GM12878 (cell line): ENCODE results near the gene CPLANE2. TPM values are rescaled to one million over a fixed set of nuclear protein-coding genes. Genes with fewer than 3 reads are reported as not detected.

ENCODE experiments used
- ATAC-seq: fragments of 200-7000 bp; cut with Tn5 transposase; 3 replicates; pipeline ENCODE4 v1.9.1; 2020; ENCODE audit warnings: mild to moderate bottlenecking, moderate library complexity
- BruUV-seq: library from RNA; stranded (reverse); fragments of 400-500 nt; replicated peaks from 2 replicates; lab custom pipeline; 2021; lab: Mats Ljungman, UMichigan
- CTCF ChIA-PET: fragments of 300-600 bp; sonication (Branson Sonifier 250); formaldehyde crosslinking; extraction: SDS; loops from one replicate; lab custom pipeline; 2021; ENCODE audit warnings: inconsistent platforms; lab: Yijun Ruan, JAX
- POLR2A ChIA-PET: fragments of 350-600 bp; formaldehyde crosslinking; extraction: SDS; loops from one replicate; lab custom pipeline; 2021; ENCODE audit warnings: inconsistent platforms; lab: Charles Lee
- RAD21 ChIA-PET: fragments of 300-600 bp; sonication (Branson Sonifier 250); formaldehyde crosslinking; loops from one replicate; lab custom pipeline; 2023; ENCODE audit warnings: antibody characterized with exemption; ENCODE audit not compliant: unreplicated experiment; lab: Charles Lee
- SMC1A ChIA-PET: fragments of 300-600 bp; sonication (Branson Sonifier 250); formaldehyde crosslinking; loops from one replicate; lab custom pipeline; 2023; ENCODE audit not compliant: unreplicated experiment, uncharacterized antibody; lab: Charles Lee
- DNase-seq: peaks from one replicate; pipeline ENCODE4 v3.0.0-alpha.2; 2011; ENCODE audit warnings: low read depth, low spot score
- FAIRE-seq: peaks from 3 replicates; lab custom pipeline; 2011; peaks lifted over from hg19 to GRCh38; lab: Jason Lieb, UNC
- H2AFZ ChIP-seq: 2 replicates; pipeline ENCODE4 v1.6.0; 2011; ENCODE audit warnings: low read depth, low read length, control low read depth; ENCODE audit not compliant: control insufficient read depth
- H3K27ac ChIP-seq: 2 replicates; pipeline ENCODE4 v1.5.1; 2011; ENCODE audit warnings: control low read depth; ENCODE audit not compliant: control insufficient read depth, insufficient read depth
- H3K27me3 ChIP-seq, 2 experiments: replicated peaks in 1 of 2; 2 replicates each; pipeline versions ENCODE4 v1.6.0 to v1.6.1; 2011; ENCODE audit warnings: low read length in 1 of 2; ENCODE audit not compliant: control insufficient read depth in 2 of 2, insufficient read depth in 2 of 2
- H3K36me3 ChIP-seq, 2 experiments: 2 replicates each; pipeline ENCODE4 v1.5.1; 2011; ENCODE audit warnings: low read length in 1 of 2; ENCODE audit not compliant: control insufficient read depth in 2 of 2, insufficient read depth in 2 of 2
- H3K4me1 ChIP-seq: 2 replicates; pipeline ENCODE4 v1.6.1; 2011; ENCODE audit warnings: mild to moderate bottlenecking, low read length, moderate library complexity, mixed read lengths; ENCODE audit not compliant: control insufficient read depth, insufficient read depth
- H3K4me2 ChIP-seq: 2 replicates; pipeline ENCODE4 v1.6.0; 2011; ENCODE audit warnings: control low read depth; ENCODE audit not compliant: control insufficient read depth, insufficient read depth
- H3K4me3 ChIP-seq: fragments of 200-600 bp; sonication (generic); 2 replicates; pipeline ENCODE4 v1.5.1; 2016
- H3K79me2 ChIP-seq: 2 replicates; pipeline ENCODE4 v1.6.0; 2011; ENCODE audit warnings: low read length; ENCODE audit not compliant: control insufficient read depth, insufficient read depth
- H3K9ac ChIP-seq: 2 replicates; pipeline ENCODE4 v1.8.0; 2011; ENCODE audit warnings: low read length, control low read depth, mixed read lengths; ENCODE audit not compliant: control insufficient read depth, insufficient read depth
- H3K9me3 ChIP-seq: replicated peaks from 3 replicates; pipeline ENCODE4 v1.5.1; 2011; ENCODE audit warnings: mild to moderate bottlenecking, low read length; ENCODE audit not compliant: control insufficient read depth, insufficient read depth
- H4K20me1 ChIP-seq: 2 replicates; pipeline ENCODE4 v1.6.0; 2011; ENCODE audit not compliant: control insufficient read depth, insufficient read depth
- ASH2L ChIP-seq: fragments of 300-600, 200-600 bp; sonication (generic); IDR thresholded peaks from 2 replicates; pipeline ENCODE4 v1.6.1; 2017; ENCODE audit warnings: low read depth, mild to moderate bottlenecking, borderline replicate concordance
- CHD4 ChIP-seq: fragments of 200-600 bp; sonication (generic); IDR thresholded peaks from 2 replicates; pipeline ENCODE4 v1.6.1; 2016; ENCODE audit warnings: mild to moderate bottlenecking
- EGR1 ChIP-seq, 2 experiments: IDR thresholded peaks; 1 replicate in 1 of 2; 2 replicates in 1 of 2; pipeline ENCODE4 v1.6.1; 2011 to 2012; ENCODE audit warnings: low read depth in 2 of 2, low read length in 2 of 2, borderline replicate concordance in 1 of 2, mild to moderate bottlenecking in 1 of 2, moderate library complexity in 1 of 2
- FOXM1 ChIP-seq: IDR thresholded peaks from 2 replicates; pipeline ENCODE4 v1.6.1; 2012; ENCODE audit warnings: low read depth, mild to moderate bottlenecking, inconsistent platforms, low read length, moderate library complexity
- IRF4 ChIP-seq: IDR thresholded peaks from 2 replicates; pipeline ENCODE4 v1.6.1; 2011; ENCODE audit warnings: low read depth, low read length
- JUND ChIP-seq: IDR thresholded peaks from 2 replicates; pipeline ENCODE4 v1.6.1; 2012; ENCODE audit warnings: low read depth, mild to moderate bottlenecking, low read length, improper control_type of control experiment, moderate library complexity
- MYC ChIP-seq: IDR thresholded peaks from 2 replicates; pipeline ENCODE4 v1.6.1; 2011; ENCODE audit warnings: mild to moderate bottlenecking, low read length, moderate library complexity, inconsistent platforms; ENCODE audit not compliant: insufficient read depth, insufficient replicate concordance, insufficient read length, severe bottlenecking
- RB1 ChIP-seq: fragments of 450-650 bp; formaldehyde crosslinking; IDR thresholded peaks from 2 replicates; pipeline ENCODE4 v1.6.1; 2017; ENCODE audit warnings: mild to moderate bottlenecking, borderline replicate concordance
- SIX5 ChIP-seq: IDR thresholded peaks from 2 replicates; pipeline ENCODE4 v1.6.1; 2011; ENCODE audit warnings: mild to moderate bottlenecking, low read depth, low read length, moderate library complexity; ENCODE audit not compliant: severe bottlenecking
- SMC3 ChIP-seq: IDR thresholded peaks from 2 replicates; pipeline ENCODE4 v1.6.1; 2011; ENCODE audit warnings: low read length, improper control_type of control experiment, borderline replicate concordance
- SREBF2 ChIP-seq: IDR thresholded peaks from 2 replicates; pipeline ENCODE4 v1.6.1; 2012; ENCODE audit warnings: mild to moderate bottlenecking, low read length
- YY1 ChIP-seq: IDR thresholded peaks from 2 replicates; pipeline ENCODE4 v1.6.1; 2011; ENCODE audit warnings: low read depth, mild to moderate bottlenecking, low read length
- ZBED1 ChIP-seq: IDR thresholded peaks from 2 replicates; pipeline ENCODE4 v1.6.1; 2016; ENCODE audit warnings: borderline replicate concordance
- WGBS: methylation state at CpG from one replicate; pipeline ENCODE4 v1.1.6; 2016; ENCODE audit warnings: low lambda C conversion rate; ENCODE audit not compliant: insufficient replicate concordance, insufficient coverage; ENCODE audit errors: missing lambda C conversion rate; 5-methylcytosine and 5-hydroxymethylcytosine counted together
- in situ Hi-C: fragments of 300-500 bp; cut with MboI; formaldehyde crosslinking; loops from 9 replicates; pipeline ENCODE4 v1.14.3; 2018; ENCODE audit warnings: mixed read lengths
- intact Hi-C: fragments of 100-400 bp; cut with micrococcal nuclease; formaldehyde crosslinking; loops from one replicate; pipeline ENCODE4 v1.14.2; 2022; ENCODE audit not compliant: unreplicated experiment
- polyA plus RNA-seq, 11 experiments: library from polyadenylated mRNA; depleted of rRNA in 4 of 11; unstranded in 6 of 11; stranded (reverse) in 5 of 11; fragments of >200 nt; fragmentation: Nextera tagmentation in 4 of 11; fragmentation: Illumina TruSeq in 1 of 11; extraction: Ambion mirVana in 4 of 11; extraction: Trizol in 1 of 11; gene quantifications; 1 replicate in 1 of 11; 2 replicates in 10 of 11; pipeline versions ENCODE4 v1.2.1 to v1.2.3, GENCODE V29; 2011 to 2016; ENCODE audit warnings: inconsistent platforms in 2 of 11, missing spikeins in 2 of 11, low read depth in 1 of 11
- total RNA-seq, 4 experiments: library from RNA; depleted of rRNA in 3 of 4; stranded (reverse); fragments of >200 nt in 3 of 4; fragmentation: Illumina TruSeq in 1 of 4; extraction: Trizol in 1 of 4; gene quantifications; 2 replicates each; pipeline versions ENCODE4 v1.2.1 to v1.2.3, GENCODE V29; 2013 to 2021
- TF ChIP-seq, protein P1 (sequence below): fragments of 450-650 bp; IDR thresholded peaks from 2 replicates; pipeline ENCODE4 v1.6.1; 2016; ENCODE audit warnings: mild to moderate bottlenecking
- TF ChIP-seq, protein P2 (sequence below): fragments of 450-650 bp; IDR thresholded peaks from 2 replicates; pipeline ENCODE4 v1.6.1; 2014; ENCODE audit warnings: mild to moderate bottlenecking
- TF ChIP-seq, protein P3 (sequence below): IDR thresholded peaks from 2 replicates; pipeline ENCODE4 v1.6.1; 2011; ENCODE audit warnings: low read depth, mild to moderate bottlenecking, low read length, moderate library complexity, borderline replicate concordance; ENCODE audit errors: extremely low read depth
- TF ChIP-seq, protein P4 (sequence below): IDR thresholded peaks from 2 replicates; pipeline ENCODE4 v1.6.1; 2012; ENCODE audit warnings: low read length, inconsistent platforms
- TF ChIP-seq, protein P5 (sequence below): fragments of 450-650 bp; formaldehyde crosslinking; IDR thresholded peaks from 2 replicates; pipeline ENCODE4 v1.5.0; 2022; ENCODE audit warnings: mild to moderate bottlenecking, missing genetic modification characterization

Gene CPLANE2
- total and polyA plus RNA-seq, 10 of the 15 experiments (the other 5 are each of a cell fraction or from before 2014, with no cell fraction given) = 0.09 to 4.5 (median 2.3) TPM; not detected in 1

DNA sequence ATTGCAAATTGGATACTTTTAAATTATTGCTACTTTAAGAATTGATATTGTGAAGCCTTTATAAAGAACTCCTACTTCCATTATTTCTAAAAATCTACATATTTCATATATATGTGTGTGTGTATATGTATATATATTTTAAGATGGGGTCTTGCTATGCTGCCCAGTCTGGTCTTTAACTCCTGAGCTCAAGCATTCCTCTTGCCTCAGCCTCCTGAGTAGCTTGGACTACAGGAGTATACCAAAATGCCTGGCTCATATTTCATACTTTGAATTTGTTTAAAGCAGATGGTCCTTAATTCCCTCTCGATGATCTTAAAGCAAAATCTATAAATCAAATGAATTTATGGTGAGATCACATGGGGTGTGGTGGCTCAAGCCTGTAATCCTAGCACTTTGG lies 25.1 kb upstream of the CPLANE2 start:
- RAD21 ChIA-PET = no interaction called here
- in situ Hi-C loops (no loop called here), intact Hi-C loops (no loop called here)
- ATAC-seq (no peak), FAIRE-seq (no peak), DNase-seq (no peak)
- Histone ChIP-seq H3K9me3 (no peaks in the 10 kb centered on the region), H3K4me1 (no peaks in the 10 kb centered on the region), H4K20me1 (no peaks in the 10 kb centered on the region), H2AFZ (no peak overlapping the region), H3K4me2 (no peak overlapping the region), H3K79me2 (peaks cover 5% of the 10 kb centered on the region; the same call in 1 of the 2 replicates), H3K27ac (no peak overlapping the region), H3K9ac (no peak overlapping the region), H3K36me3 (no peaks in the 10 kb centered on the region), H3K27me3 (no peaks in the 10 kb centered on the region), H3K4me3 (no peak overlapping the region)
- 100% methylated on average over 1 of the region's 1 CpG for WGBS
- CTCF ChIA-PET = interaction anchor here (1.5 kb wide), 1 partner anchor 16 kb away, joined by 3 read pairs; no protein-coding TSS in a partner anchor
- SMC1A ChIA-PET = no interaction called here
- BruUV-seq = no TSS peak
- POLR2A ChIA-PET = no interaction called here
- TF ChIP-seq SIX5 = no peak
- no peak for TF ChIP-seq ZBED1
- no peak for TF ChIP-seq SMC3
- TF ChIP-seq, protein P1, sequence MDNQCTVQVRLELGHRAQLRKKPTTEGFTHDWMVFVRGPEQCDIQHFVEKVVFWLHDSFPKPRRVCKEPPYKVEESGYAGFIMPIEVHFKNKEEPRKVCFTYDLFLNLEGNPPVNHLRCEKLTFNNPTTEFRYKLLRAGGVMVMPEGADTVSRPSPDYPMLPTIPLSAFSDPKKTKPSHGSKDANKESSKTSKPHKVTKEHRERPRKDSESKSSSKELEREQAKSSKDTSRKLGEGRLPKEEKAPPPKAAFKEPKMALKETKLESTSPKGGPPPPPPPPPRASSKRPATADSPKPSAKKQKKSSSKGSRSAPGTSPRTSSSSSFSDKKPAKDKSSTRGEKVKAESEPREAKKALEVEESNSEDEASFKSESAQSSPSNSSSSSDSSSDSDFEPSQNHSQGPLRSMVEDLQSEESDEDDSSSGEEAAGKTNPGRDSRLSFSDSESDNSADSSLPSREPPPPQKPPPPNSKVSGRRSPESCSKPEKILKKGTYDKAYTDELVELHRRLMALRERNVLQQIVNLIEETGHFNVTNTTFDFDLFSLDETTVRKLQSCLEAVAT = no peak
- TF ChIP-seq EGR1 (IDR thresholded peaks at IDR 0.05; ENCODE audit: borderline replicate concordance in 1 of 2, low read depth in 2 of 2, low read length in 2 of 2) = no peak
- TF ChIP-seq RB1 = no peak
- TF ChIP-seq FOXM1 = no peak
- TF ChIP-seq MYC = no peak
- no peak for TF ChIP-seq YY1
- TF ChIP-seq ASH2L = no peak
- TF ChIP-seq SREBF2 = no peak
- TF ChIP-seq, protein P2, sequence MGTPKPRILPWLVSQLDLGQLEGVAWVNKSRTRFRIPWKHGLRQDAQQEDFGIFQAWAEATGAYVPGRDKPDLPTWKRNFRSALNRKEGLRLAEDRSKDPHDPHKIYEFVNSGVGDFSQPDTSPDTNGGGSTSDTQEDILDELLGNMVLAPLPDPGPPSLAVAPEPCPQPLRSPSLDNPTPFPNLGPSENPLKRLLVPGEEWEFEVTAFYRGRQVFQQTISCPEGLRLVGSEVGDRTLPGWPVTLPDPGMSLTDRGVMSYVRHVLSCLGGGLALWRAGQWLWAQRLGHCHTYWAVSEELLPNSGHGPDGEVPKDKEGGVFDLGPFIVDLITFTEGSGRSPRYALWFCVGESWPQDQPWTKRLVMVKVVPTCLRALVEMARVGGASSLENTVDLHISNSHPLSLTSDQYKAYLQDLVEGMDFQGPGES = no peak
- TF ChIP-seq, protein P3, sequence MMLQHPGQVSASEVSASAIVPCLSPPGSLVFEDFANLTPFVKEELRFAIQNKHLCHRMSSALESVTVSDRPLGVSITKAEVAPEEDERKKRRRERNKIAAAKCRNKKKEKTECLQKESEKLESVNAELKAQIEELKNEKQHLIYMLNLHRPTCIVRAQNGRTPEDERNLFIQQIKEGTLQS = no peak
- TF ChIP-seq CHD4 = no peak
- no peak for TF ChIP-seq IRF4
- TF ChIP-seq, protein P4, sequence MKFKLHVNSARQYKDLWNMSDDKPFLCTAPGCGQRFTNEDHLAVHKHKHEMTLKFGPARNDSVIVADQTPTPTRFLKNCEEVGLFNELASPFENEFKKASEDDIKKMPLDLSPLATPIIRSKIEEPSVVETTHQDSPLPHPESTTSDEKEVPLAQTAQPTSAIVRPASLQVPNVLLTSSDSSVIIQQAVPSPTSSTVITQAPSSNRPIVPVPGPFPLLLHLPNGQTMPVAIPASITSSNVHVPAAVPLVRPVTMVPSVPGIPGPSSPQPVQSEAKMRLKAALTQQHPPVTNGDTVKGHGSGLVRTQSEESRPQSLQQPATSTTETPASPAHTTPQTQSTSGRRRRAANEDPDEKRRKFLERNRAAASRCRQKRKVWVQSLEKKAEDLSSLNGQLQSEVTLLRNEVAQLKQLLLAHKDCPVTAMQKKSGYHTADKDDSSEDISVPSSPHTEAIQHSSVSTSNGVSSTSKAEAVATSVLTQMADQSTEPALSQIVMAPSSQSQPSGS = no peak
- TF ChIP-seq, protein P5, sequence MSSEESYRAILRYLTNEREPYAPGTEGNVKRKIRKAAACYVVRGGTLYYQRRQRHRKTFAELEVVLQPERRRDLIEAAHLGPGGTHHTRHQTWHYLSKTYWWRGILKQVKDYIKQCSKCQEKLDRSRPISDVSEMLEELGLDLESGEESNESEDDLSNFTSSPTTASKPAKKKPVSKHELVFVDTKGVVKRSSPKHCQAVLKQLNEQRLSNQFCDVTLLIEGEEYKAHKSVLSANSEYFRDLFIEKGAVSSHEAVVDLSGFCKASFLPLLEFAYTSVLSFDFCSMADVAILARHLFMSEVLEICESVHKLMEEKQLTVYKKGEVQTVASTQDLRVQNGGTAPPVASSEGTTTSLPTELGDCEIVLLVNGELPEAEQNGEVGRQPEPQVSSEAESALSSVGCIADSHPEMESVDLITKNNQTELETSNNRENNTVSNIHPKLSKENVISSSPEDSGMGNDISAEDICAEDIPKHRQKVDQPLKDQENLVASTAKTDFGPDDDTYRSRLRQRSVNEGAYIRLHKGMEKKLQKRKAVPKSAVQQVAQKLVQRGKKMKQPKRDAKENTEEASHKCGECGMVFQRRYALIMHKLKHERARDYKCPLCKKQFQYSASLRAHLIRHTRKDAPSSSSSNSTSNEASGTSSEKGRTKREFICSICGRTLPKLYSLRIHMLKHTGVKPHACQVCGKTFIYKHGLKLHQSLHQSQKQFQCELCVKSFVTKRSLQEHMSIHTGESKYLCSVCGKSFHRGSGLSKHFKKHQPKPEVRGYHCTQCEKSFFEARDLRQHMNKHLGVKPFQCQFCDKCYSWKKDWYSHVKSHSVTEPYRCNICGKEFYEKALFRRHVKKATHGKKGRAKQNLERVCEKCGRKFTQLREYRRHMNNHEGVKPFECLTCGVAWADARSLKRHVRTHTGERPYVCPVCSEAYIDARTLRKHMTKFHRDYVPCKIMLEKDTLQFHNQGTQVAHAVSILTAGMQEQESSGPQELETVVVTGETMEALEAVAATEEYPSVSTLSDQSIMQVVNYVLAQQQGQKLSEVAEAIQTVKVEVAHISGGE (CRISPR knock-in tag) = no peak
- no peak for TF ChIP-seq JUND
